CD4-positive, alpha-beta T cell (primary cell): ENCODE measurements around the gene RCAN2. TPM values are rescaled to one million over a fixed set of nuclear protein-coding genes. Genes with fewer than 3 reads are reported as not detected.

Experiments used
- ATAC-seq: fragments of 200-7000 bp; cut with Tn5 transposase; one replicate; pipeline ENCODE4 v1.10.0; 2022; ENCODE audit warnings: mild to moderate bottlenecking; ENCODE audit not compliant: poor library complexity
- CTCF ChIA-PET: fragments of 350-600 bp; sonication (Branson Sonifier 250); formaldehyde crosslinking; loops from one replicate; lab custom pipeline; 2021; ENCODE audit warnings: antibody characterized with exemption, inconsistent platforms; lab: Charles Lee
- POLR2A ChIA-PET: fragments of 350-600 bp; sonication (Branson Sonifier 250); formaldehyde crosslinking; loops from one replicate; lab custom pipeline; 2021; ENCODE audit warnings: antibody characterized with exemption, inconsistent platforms; lab: Charles Lee
- DNase-seq, 14 experiments: peaks; one replicate each; pipeline ENCODE4 v3.0.0-alpha.2; 2013 to 2020; ENCODE audit warnings: mixed read lengths in 2 of 14
- H3K27ac ChIP-seq, 2 donors: one replicate each; pipeline versions ENCODE4 v1.5.1 to v1.7.0; 2013; ENCODE audit warnings: low read length in 2 of 2, low read depth in 1 of 2, mild to moderate bottlenecking in 1 of 2
- H3K27me3 ChIP-seq, 2 experiments: 1 replicate in 1 of 2; 2 replicates in 1 of 2; pipeline versions ENCODE4 v1.6.1 to v1.7.0; 2013; ENCODE audit warnings: low read length in 2 of 2, control low read depth in 1 of 2, mild to moderate bottlenecking in 1 of 2, moderate library complexity in 1 of 2; ENCODE audit not compliant: insufficient read depth in 2 of 2, control insufficient read depth in 1 of 2
- H3K36me3 ChIP-seq: one replicate; pipeline ENCODE4 v1.6.1; 2013; ENCODE audit warnings: low read length, control low read depth; ENCODE audit not compliant: insufficient read depth
- H3K4me1 ChIP-seq: one replicate; pipeline ENCODE4 v1.6.1; 2013; ENCODE audit warnings: low read length, control low read depth; ENCODE audit not compliant: insufficient read depth
- H3K4me3 ChIP-seq: one replicate; pipeline ENCODE4 v1.5.1; 2013; ENCODE audit warnings: mild to moderate bottlenecking, low read length, moderate library complexity
- H3K9me3 ChIP-seq, 2 experiments: 1 replicate in 1 of 2; 2 replicates in 1 of 2; pipeline versions ENCODE4 v1.6.1 to v1.7.0; 2013; ENCODE audit warnings: low read length in 2 of 2, mild to moderate bottlenecking in 2 of 2, control low read depth in 1 of 2, moderate library complexity in 1 of 2; ENCODE audit not compliant: control insufficient read depth in 1 of 2, insufficient read depth in 1 of 2
- H3K27ac Mint-ChIP-seq: one replicate; pipeline ENCODE4 v1.8.0; 2020; ENCODE audit warnings: mixed read lengths
- H3K27me3 Mint-ChIP-seq: one replicate; pipeline ENCODE4 v1.8.0; 2021; ENCODE audit warnings: mixed read lengths
- H3K36me3 Mint-ChIP-seq: one replicate; pipeline ENCODE4 v1.8.0; 2021; ENCODE audit warnings: low read depth, mixed read lengths
- H3K4me1 Mint-ChIP-seq: one replicate; pipeline ENCODE4 v1.8.0; 2021; ENCODE audit warnings: low read depth, mixed read lengths
- H3K4me3 Mint-ChIP-seq: one replicate; pipeline ENCODE4 v1.8.0; 2020; ENCODE audit warnings: mild to moderate bottlenecking, mixed read lengths
- H3K9me3 Mint-ChIP-seq: one replicate; pipeline ENCODE4 v1.8.0; 2020; ENCODE audit warnings: mixed read lengths
- intact Hi-C, 2 experiments: fragments of 100-400 bp; cut with DNase I in 1 of 2; cut with micrococcal nuclease in 1 of 2; formaldehyde crosslinking; loops; one replicate each; pipeline versions ENCODE4 v1.15.1 to v1.9.0; 2023 to 2025; cut with DNase I, micrococcal nuclease
- total RNA-seq, 174 experiments: library from RNA in 2 of 174; stranded (reverse) in 2 of 174; gene quantifications; one replicate each; pipeline ENCODE4 v1.2.3 and lab custom pipeline; 2021 to 2026
- TF ChIP-seq, protein P1 (sequence below): fragments of 200-600 bp; IDR thresholded peaks from one replicate; pipeline ENCODE4 v1.8.0; 2022; ENCODE audit warnings: antibody characterized with exemption, mild to moderate bottlenecking

RCAN2 gene
- total RNA-seq, 2 experiments from 2014 or later: not detected

- H3K4me3 ChIP-seq: no peak overlapping the region
- no peaks in the 10 kb centered on the region for H3K36me3 ChIP-seq
- no peak overlapping the region for H3K27ac ChIP-seq
- Mint-ChIP-seq H3K4me3 (no peak overlapping the region), H3K27ac (no peak overlapping the region), H3K36me3 (no peaks in the 10 kb centered on the region), H3K4me1 (no peaks in the 10 kb centered on the region), H3K27me3 (peaks cover 20% of the 10 kb centered on the region), H3K9me3 (no peaks in the 10 kb centered on the region)
- ChIA-PET CTCF (no interaction called here), POLR2A (no interaction called here)
- H3K4me1 ChIP-seq: no peaks in the 10 kb centered on the region
- H3K27me3 ChIP-seq: peaks cover 0 to 2% of the 10 kb centered on the region in 2 experiments
- no peaks in the 10 kb centered on the region for H3K9me3 ChIP-seq
- no peak for ATAC-seq
- intact Hi-C loops: no loop called here
- DNase-seq: no peak
- TF ChIP-seq, protein P1, sequence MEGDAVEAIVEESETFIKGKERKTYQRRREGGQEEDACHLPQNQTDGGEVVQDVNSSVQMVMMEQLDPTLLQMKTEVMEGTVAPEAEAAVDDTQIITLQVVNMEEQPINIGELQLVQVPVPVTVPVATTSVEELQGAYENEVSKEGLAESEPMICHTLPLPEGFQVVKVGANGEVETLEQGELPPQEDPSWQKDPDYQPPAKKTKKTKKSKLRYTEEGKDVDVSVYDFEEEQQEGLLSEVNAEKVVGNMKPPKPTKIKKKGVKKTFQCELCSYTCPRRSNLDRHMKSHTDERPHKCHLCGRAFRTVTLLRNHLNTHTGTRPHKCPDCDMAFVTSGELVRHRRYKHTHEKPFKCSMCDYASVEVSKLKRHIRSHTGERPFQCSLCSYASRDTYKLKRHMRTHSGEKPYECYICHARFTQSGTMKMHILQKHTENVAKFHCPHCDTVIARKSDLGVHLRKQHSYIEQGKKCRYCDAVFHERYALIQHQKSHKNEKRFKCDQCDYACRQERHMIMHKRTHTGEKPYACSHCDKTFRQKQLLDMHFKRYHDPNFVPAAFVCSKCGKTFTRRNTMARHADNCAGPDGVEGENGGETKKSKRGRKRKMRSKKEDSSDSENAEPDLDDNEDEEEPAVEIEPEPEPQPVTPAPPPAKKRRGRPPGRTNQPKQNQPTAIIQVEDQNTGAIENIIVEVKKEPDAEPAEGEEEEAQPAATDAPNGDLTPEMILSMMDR: no peak
Observed at GRCh38 chr6:46400898-46401297, 90.4 kb downstream of the RCAN2 start.

GRCh38 chr6:46395530-46395929 lies 95.7 kb downstream of the RCAN2 start:
- POLR2A ChIA-PET: no interaction called here
- TF ChIP-seq, protein P1: no peak
- H3K27me3 Mint-ChIP-seq: peaks cover 9% of the 10 kb centered on the region

GRCh38 chr6:46393940-46394337 lies 97.3 kb downstream of the RCAN2 start:
- Mint-ChIP-seq H3K4me1 (no peaks in the 10 kb centered on the region), H3K27me3 (peaks cover 5% of the 10 kb centered on the region), H3K4me3 (no peak overlapping the region), H3K9me3 (no peaks in the 10 kb centered on the region), H3K36me3 (no peaks in the 10 kb centered on the region), H3K27ac (no peak overlapping the region)
- no peaks in the 10 kb centered on the region for H3K27me3 ChIP-seq
- ChIA-PET POLR2A (no interaction called here), CTCF (no interaction called here)
- no peak overlapping the region for H3K27ac ChIP-seq
- no peak overlapping the region for H3K4me3 ChIP-seq
- ATAC-seq: no peak
- H3K9me3 ChIP-seq: peaks cover 0 to 3% of the 10 kb centered on the region in 2 experiments
- TF ChIP-seq, protein P1: no peak
- intact Hi-C loops: no loop called here
- no peaks in the 10 kb centered on the region for H3K4me1 ChIP-seq
- H3K36me3 ChIP-seq: no peaks in the 10 kb centered on the region
- DNase-seq: no peak

More at GRCh38 chr6:46395530-46395929, 95.7 kb downstream of the RCAN2 start:
- H3K4me1 ChIP-seq: no peaks in the 10 kb centered on the region
- H3K27ac ChIP-seq: no peak overlapping the region
- H3K36me3 ChIP-seq: no peaks in the 10 kb centered on the region
- H3K4me1 Mint-ChIP-seq: no peaks in the 10 kb centered on the region
- H3K4me3 ChIP-seq: no peak overlapping the region
- ATAC-seq (no peak), DNase-seq (no peak)
- peaks cover 0 to 2% of the 10 kb centered on the region in 2 experiments for H3K27me3 ChIP-seq
- no peaks in the 10 kb centered on the region for H3K36me3 Mint-ChIP-seq
- H3K4me3 Mint-ChIP-seq: no peak overlapping the region
- CTCF ChIA-PET: no interaction called here
- H3K9me3 Mint-ChIP-seq: no peaks in the 10 kb centered on the region
- intact Hi-C loops: no loop called here
- H3K9me3 ChIP-seq: peaks cover 0 to 3% of the 10 kb centered on the region in 2 experiments
- H3K27ac Mint-ChIP-seq: no peak overlapping the region
